Loucy (cell line): ENCODE data around the gene ZSWIM6.

Experiments used
- H2AFZ ChIP-seq: fragments of 200-600 bp; sonication (generic); 2 replicates; pipeline ENCODE4 v1.6.0; 2016; ENCODE audit warnings: antibody characterized with exemption, mild to moderate bottlenecking, low read length, moderate library complexity
- H3F3A ChIP-seq: fragments of 200-600 bp; 2 replicates; pipeline ENCODE4 v1.6.0; 2016; ENCODE audit warnings: antibody characterized with exemption, low read depth, mild to moderate bottlenecking
- H3K27me3 ChIP-seq: fragments of 200-600 bp; sonication (generic); 2 replicates; pipeline ENCODE4 v1.6.1; 2014; ENCODE audit warnings: low read length, mild to moderate bottlenecking; ENCODE audit not compliant: insufficient read depth, poor library complexity, severe bottlenecking
- H3K36me3 ChIP-seq: fragments of 200-600 bp; sonication (generic); 2 replicates; pipeline ENCODE4 v1.6.1; 2016; ENCODE audit warnings: low read length; ENCODE audit not compliant: insufficient read depth
- H3K4me1 ChIP-seq: fragments of 200-600 bp; sonication (generic); 2 replicates; pipeline ENCODE4 v1.5.1; 2014; ENCODE audit warnings: low read length, mild to moderate bottlenecking; ENCODE audit not compliant: insufficient read depth, poor library complexity, severe bottlenecking
- H3K4me2 ChIP-seq: fragments of 200-600 bp; sonication (generic); 2 replicates; pipeline ENCODE4 v1.6.0; 2014; ENCODE audit warnings: antibody characterized with exemption, low read length, low read depth, mild to moderate bottlenecking; ENCODE audit not compliant: poor library complexity, severe bottlenecking
- H3K4me3 ChIP-seq: fragments of 200-600 bp; sonication (generic); 2 replicates; pipeline ENCODE4 v1.5.1; 2014; ENCODE audit warnings: low read length, mild to moderate bottlenecking, mixed read lengths; ENCODE audit not compliant: poor library complexity, severe bottlenecking
- H3K79me2 ChIP-seq: fragments of 200-600 bp; sonication (generic); 2 replicates; pipeline ENCODE4 v1.6.1; 2014; ENCODE audit warnings: low read length; ENCODE audit not compliant: insufficient read depth
- H3K9ac ChIP-seq: fragments of 200-600 bp; sonication (generic); 2 replicates; pipeline ENCODE4 v1.6.0; 2014; ENCODE audit warnings: mild to moderate bottlenecking, low read depth, low read length, moderate library complexity; ENCODE audit not compliant: poor library complexity, severe bottlenecking
- H3K9me2 ChIP-seq: fragments of 200-600 bp; sonication (generic); replicated peaks from 2 replicates; pipeline ENCODE4 v1.6.1; 2016; ENCODE audit warnings: low read depth, low read length, mixed read lengths
- H3K9me3 ChIP-seq: fragments of 200-600 bp; sonication (generic); 2 replicates; pipeline ENCODE4 v1.6.1; 2014; ENCODE audit warnings: mild to moderate bottlenecking, antibody characterized with exemption, low read length, low read depth; ENCODE audit not compliant: insufficient read depth
- H4K20me1 ChIP-seq: fragments of 200-600 bp; sonication (generic); 2 replicates; pipeline ENCODE4 v1.6.0; 2014; ENCODE audit warnings: antibody characterized with exemption, low read length, mild to moderate bottlenecking; ENCODE audit not compliant: insufficient read depth, poor library complexity, severe bottlenecking
- CTCF ChIP-seq: fragments of 200-600 bp; sonication (generic); conservative IDR thresholded peaks from 2 replicates; pipeline ENCODE4 v1.5.1; 2014; ENCODE audit warnings: mild to moderate bottlenecking, antibody characterized with exemption, low read length
- EZH2phosphoT487 ChIP-seq: fragments of 200-600 bp; IDR thresholded peaks from 2 replicates; pipeline ENCODE4 v1.6.1; 2018; ENCODE audit warnings: antibody characterized with exemption, mild to moderate bottlenecking, moderate library complexity, borderline replicate concordance

ZSWIM6 gene

GRCh38 chr5:61370506-61370905 lies 38.4 kb downstream of the ZSWIM6 start:
- Histone ChIP-seq H3F3A (no peaks in the 10 kb centered on the region), H3K4me2 (no peak overlapping the region), H3K9me3 (no peaks in the 10 kb centered on the region), H4K20me1 (no peaks in the 10 kb centered on the region), H3K27me3 (no peaks in the 10 kb centered on the region), H3K4me3 (no peak overlapping the region), H3K9me2 (no peaks in the 10 kb centered on the region), H3K9ac (no peak overlapping the region), H2AFZ (no peak overlapping the region), H3K36me3 (no peaks in the 10 kb centered on the region), H3K4me1 (no peaks in the 10 kb centered on the region), H3K79me2 (no peaks in the 10 kb centered on the region; the same call in 1 of the 2 replicates)
- TF ChIP-seq CTCF = no peak
- TF ChIP-seq EZH2phosphoT487 = no peak

GRCh38 chr5:61371474-61371873 lies 39.4 kb downstream of the ZSWIM6 start:
- Histone ChIP-seq H3K4me3 (no peak overlapping the region), H2AFZ (no peak overlapping the region), H3K4me2 (no peak overlapping the region), H3K27me3 (no peaks in the 10 kb centered on the region), H4K20me1 (no peaks in the 10 kb centered on the region), H3K79me2 (no peaks in the 10 kb centered on the region; the same call in 1 of the 2 replicates), H3K36me3 (no peaks in the 10 kb centered on the region), H3K9me3 (no peaks in the 10 kb centered on the region), H3K9me2 (no peaks in the 10 kb centered on the region), H3K9ac (no peak overlapping the region), H3F3A (no peaks in the 10 kb centered on the region), H3K4me1 (no peaks in the 10 kb centered on the region)
- TF ChIP-seq EZH2phosphoT487 (no peak), CTCF (no peak)

- H3K4me2 ChIP-seq = no peak overlapping the region
- H3F3A ChIP-seq = no peaks in the 10 kb centered on the region
- H3K79me2 ChIP-seq = peaks cover 2% of the 10 kb centered on the region; the same call in 1 of the 2 replicates
- H4K20me1 ChIP-seq = peaks cover 3% of the 10 kb centered on the region
- H3K9ac ChIP-seq = no peak overlapping the region
- TF ChIP-seq EZH2phosphoT487 (no peak), CTCF (no peak)
- no peaks in the 10 kb centered on the region for H3K4me1 ChIP-seq
- H2AFZ ChIP-seq = no peak overlapping the region
- H3K9me2 ChIP-seq = no peaks in the 10 kb centered on the region
- no peaks in the 10 kb centered on the region for H3K36me3 ChIP-seq
- H3K4me3 ChIP-seq = no peak overlapping the region
- no peaks in the 10 kb centered on the region for H3K9me3 ChIP-seq
- H3K27me3 ChIP-seq = no peaks in the 10 kb centered on the region
Observed at GRCh38 chr5:61379677-61380076, 47.6 kb downstream of the ZSWIM6 start.
